GM10266 (cell line): Measurements from ENCODE around the gene C19orf67.

Source experiments
- DNase-seq: peaks from one replicate; pipeline ENCODE4 v3.0.0; 2012; ENCODE audit errors: extremely low spot score
- TF ChIP-seq, protein P1 (sequence below): IDR thresholded peaks from 2 replicates; pipeline ENCODE4 v1.5.1; 2012; ENCODE audit warnings: mild to moderate bottlenecking, low read depth; ENCODE audit not compliant: control insufficient read depth, insufficient read depth; ENCODE audit errors: missing control alignments

The C19orf67 gene

DNA sequence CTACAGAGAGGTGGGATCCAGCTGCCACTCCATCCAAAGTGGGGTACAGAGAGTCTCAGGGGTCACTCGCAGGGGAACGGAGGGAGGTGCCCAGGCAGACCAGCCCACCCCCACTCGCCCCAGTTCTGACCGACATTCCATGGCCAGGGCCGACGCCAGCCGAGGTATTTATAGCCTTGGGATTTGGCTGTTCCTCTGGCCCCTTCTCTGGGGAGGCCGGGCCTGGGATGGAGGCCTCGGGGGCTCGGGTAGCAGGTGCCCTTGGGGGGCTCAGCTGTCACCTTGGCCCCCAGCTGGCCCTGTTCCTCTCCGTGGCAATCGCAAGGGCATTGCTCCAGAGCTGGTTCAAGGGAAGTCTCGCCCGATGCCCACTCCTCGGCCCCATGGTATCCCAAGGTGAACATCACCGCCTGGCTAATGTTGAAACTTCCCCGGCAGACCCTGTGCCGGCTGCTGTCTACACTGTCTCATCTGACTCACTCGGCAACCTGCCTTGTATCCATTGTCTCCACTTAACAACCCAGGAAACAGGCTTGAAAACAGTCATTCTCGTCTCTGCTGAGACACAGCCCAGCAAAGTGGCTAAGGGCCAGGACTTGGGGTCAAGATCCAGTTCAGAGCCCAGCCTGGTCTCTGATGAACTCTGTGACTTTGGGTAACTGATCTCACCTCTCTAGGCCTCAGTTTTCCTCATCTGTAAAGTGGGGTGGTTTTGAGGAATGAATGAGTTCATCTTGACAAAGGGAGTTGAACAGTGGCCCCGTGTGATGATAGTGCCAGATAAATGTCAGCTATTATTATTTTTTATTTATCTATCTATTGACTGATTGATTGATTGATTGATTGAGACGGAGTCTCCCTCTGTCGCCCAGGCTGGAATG lies 22.2 kb upstream of the C19orf67 start:
- no peak for DNase-seq
- TF ChIP-seq, protein P1, sequence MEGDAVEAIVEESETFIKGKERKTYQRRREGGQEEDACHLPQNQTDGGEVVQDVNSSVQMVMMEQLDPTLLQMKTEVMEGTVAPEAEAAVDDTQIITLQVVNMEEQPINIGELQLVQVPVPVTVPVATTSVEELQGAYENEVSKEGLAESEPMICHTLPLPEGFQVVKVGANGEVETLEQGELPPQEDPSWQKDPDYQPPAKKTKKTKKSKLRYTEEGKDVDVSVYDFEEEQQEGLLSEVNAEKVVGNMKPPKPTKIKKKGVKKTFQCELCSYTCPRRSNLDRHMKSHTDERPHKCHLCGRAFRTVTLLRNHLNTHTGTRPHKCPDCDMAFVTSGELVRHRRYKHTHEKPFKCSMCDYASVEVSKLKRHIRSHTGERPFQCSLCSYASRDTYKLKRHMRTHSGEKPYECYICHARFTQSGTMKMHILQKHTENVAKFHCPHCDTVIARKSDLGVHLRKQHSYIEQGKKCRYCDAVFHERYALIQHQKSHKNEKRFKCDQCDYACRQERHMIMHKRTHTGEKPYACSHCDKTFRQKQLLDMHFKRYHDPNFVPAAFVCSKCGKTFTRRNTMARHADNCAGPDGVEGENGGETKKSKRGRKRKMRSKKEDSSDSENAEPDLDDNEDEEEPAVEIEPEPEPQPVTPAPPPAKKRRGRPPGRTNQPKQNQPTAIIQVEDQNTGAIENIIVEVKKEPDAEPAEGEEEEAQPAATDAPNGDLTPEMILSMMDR, result no peak

DNA sequence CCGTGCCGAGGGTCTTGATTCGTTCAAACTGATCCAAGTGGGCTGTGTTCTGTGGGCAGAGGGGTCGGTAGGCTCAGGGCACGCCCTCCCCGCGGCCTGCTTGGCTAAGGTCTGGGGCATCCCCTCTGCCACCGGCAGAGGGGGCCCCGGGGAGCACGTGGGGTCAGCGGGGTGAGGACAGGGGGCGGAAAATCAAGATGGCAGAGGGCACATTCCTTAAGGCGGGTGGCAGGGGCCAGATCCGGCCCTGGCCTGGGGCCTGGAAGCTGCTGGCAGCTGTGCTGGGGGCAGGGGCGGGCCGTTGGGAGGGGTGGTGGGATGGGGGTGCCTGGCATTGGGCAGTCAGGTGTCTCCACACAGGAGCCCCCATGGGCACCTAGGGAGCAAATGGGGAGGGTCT lies 21.3 kb upstream of the C19orf67 start:
- TF ChIP-seq, protein P1, result no peak

DNA sequence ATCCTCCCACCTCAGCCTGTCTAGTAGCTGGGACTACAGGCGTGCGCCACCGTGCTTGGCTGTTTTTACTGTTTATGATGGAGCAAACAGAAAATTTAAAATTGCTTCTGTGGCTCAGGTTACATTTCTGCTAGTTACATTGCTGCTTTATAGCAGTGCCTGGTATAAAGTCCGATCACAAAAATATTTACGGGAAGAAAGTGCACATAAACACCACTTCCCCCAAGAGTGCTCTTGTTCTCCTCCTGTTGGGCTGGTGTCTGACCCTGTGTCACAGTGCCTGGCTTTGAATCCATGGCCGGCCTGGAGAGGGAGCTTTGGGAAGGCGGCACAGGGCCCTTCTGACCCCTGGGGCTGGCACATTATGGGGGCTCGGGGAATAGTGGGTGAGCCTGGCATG lies 20.1 kb upstream of the C19orf67 start:
- TF ChIP-seq, protein P1, result no peak
- no peak for DNase-seq

More for the DNA sequence above, 21.3 kb upstream of the C19orf67 start:
- no peak for DNase-seq

DNA sequence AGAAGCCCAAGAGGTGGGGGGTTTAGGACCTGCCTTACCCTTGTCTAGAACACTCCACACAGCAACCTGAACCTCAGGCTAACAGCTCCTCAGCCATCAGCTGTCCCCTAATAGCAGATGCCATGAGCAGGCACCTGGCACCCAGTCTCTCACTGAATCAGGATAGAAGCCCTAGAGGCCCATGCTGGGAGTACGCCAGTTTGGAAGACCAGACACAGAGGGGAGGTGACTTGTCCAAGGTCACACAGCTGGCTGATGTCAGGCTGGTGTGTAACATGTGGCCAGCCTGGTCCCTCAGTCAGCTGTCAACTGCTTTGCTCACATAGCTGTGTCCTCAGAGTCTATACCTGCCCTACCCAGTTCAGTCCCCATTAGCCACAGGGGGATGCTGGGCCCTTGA lies 17.7 kb upstream of the C19orf67 start:
- TF ChIP-seq, protein P1, result no peak

DNA sequence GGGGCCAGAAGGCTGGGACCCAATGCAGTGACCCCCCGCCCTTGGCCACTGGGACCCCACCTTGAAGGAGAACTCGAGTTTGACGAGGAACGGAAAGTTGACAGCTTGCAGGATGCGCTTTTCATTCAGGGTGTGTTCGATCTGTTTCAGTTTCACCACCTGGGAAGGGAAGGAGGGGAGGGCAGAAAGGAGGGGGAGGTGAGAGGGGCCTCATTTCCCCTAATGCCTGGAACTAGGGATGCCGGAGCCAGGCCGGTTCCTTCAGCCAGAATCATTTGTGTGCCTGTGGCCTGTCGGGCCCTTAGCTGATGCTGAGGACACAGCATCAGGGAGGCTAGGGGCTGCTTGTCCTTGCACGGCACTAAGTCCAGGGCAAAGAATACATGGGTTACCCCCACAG lies 17.2 kb upstream of the C19orf67 start:
- TF ChIP-seq, protein P1, result no peak
- DNase-seq, result no peak

More for the DNA sequence above, 17.7 kb upstream of the C19orf67 start:
- no peak for DNase-seq

DNA sequence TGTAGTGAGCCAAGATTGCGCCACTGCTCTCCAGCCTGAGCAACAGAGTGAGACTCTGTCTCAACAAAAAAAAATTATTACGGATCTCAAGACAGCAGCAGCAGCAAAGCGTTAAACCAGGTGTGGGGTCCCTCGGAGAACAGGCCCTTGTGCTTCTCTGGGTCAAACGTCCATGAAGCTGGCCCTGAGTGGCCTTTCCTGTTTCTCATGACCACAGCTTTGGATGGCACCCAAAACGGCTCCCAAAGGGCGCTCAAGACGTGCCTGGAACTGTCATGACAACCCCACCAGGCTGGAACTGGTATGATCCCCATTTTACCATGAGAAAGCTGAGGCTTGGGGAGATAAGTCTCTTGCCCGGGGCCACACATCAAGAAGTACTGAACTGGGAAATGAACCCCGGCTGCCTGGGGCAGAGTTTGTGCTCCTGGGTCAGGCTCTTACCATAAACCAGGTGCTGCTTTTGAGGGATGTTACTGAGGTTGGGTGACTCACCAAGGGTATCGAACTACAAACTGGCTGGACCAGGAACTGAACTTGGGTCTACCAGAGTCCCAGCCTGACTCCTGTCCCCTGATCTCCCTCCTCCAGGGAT lies 16.6 kb upstream of the C19orf67 start:
- no peak for DNase-seq
- TF ChIP-seq, protein P1, result no peak

DNA sequence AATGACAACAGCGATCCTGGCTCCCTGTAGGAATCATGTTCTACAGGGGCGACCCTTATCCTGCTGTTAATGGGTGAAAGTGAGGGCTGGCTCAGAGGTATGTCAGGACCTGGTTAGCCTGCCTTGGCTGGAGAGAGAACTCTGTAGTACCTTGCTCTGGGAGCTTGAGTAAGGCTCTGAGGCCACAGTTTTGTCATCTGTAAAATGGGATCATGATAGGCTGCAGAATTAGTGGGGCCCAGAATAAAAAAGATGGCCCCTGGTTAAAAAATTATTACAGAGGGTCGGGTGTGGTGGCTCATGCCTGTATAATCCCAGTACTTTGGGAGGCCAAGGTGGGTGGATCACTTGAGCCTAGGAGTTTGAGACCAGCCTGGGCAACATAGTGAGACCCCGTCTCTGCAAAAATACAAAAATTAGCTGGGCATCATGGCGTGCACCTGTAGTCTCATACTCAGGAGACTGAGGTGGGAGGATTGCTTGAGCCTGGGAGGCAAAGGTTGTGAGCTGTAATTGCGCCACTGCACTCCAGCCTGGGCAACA lies 15.5 kb upstream of the C19orf67 start:
- DNase-seq, result no peak
- TF ChIP-seq, protein P1, result no peak
